WTC11 (cell line): ENCODE data around the gene LRRC49. TPM values are rescaled to one million over a fixed set of nuclear protein-coding genes. Genes with fewer than 3 reads are reported as not detected.

Experiments
- AR ChIP-seq: fragments of 250-450 bp; sonication (Bioruptor Pico); IDR thresholded peaks from 2 replicates; pipeline ENCODE4 v1.9.0; 2021; ENCODE audit warnings: mild to moderate bottlenecking
- ATF2 ChIP-seq: sonication (generic); formaldehyde crosslinking; IDR thresholded peaks from 2 replicates; pipeline ENCODE4 v1.8.1; 2022; ENCODE audit warnings: low read depth, missing genetic modification reagents, borderline replicate concordance
- ATF3 ChIP-seq: sonication (generic); formaldehyde crosslinking; conservative IDR thresholded peaks from 2 replicates; pipeline ENCODE4 v1.8.1; 2022; ENCODE audit warnings: mild to moderate bottlenecking, missing genetic modification reagents
- ATF6 ChIP-seq: sonication (generic); formaldehyde crosslinking; IDR thresholded peaks from 2 replicates; pipeline ENCODE4 v1.8.1; 2023; ENCODE audit warnings: mild to moderate bottlenecking, missing genetic modification reagents
- CBFB ChIP-seq: sonication (generic); formaldehyde crosslinking; IDR thresholded peaks from 2 replicates; pipeline ENCODE4 v1.8.1; 2022; ENCODE audit warnings: mild to moderate bottlenecking, low read depth, missing genetic modification reagents
- CREM ChIP-seq: sonication (generic); formaldehyde crosslinking; IDR thresholded peaks from 2 replicates; pipeline ENCODE4 v1.8.1; 2022; ENCODE audit warnings: mild to moderate bottlenecking, missing genetic modification reagents, moderate library complexity
- EMX1 ChIP-seq: fragments of 250-450 bp; sonication (Bioruptor Pico); IDR thresholded peaks from 2 replicates; pipeline ENCODE4 v1.8.0; 2021; ENCODE audit warnings: mild to moderate bottlenecking
- ETV6 ChIP-seq: sonication (generic); formaldehyde crosslinking; IDR thresholded peaks from 2 replicates; pipeline ENCODE4 v1.8.1; 2022; ENCODE audit warnings: mild to moderate bottlenecking, missing genetic modification reagents
- FOXJ3 ChIP-seq: sonication (generic); formaldehyde crosslinking; IDR thresholded peaks from 2 replicates; pipeline ENCODE4 v1.9.0; 2021; ENCODE audit warnings: missing genetic modification reagents, mild to moderate bottlenecking, borderline replicate concordance
- FOXP1 ChIP-seq: sonication (generic); formaldehyde crosslinking; IDR thresholded peaks from 2 replicates; pipeline ENCODE4 v1.8.0; 2022; ENCODE audit warnings: missing genetic modification reagents, mild to moderate bottlenecking, moderate library complexity, borderline replicate concordance
- GABPB1 ChIP-seq: sonication (generic); formaldehyde crosslinking; IDR thresholded peaks from 2 replicates; pipeline ENCODE4 v1.8.1; 2023; ENCODE audit warnings: mild to moderate bottlenecking, missing genetic modification reagents
- JAZF1 ChIP-seq: fragments of 250-450 bp; sonication (Bioruptor Pico); IDR thresholded peaks from 2 replicates; pipeline ENCODE4 v1.9.0; 2021; ENCODE audit warnings: moderate library complexity, mild to moderate bottlenecking, inconsistent platforms
- MAX ChIP-seq: sonication (generic); formaldehyde crosslinking; IDR thresholded peaks from 2 replicates; pipeline ENCODE4 v1.8.0; 2022; ENCODE audit warnings: mild to moderate bottlenecking, missing genetic modification reagents
- MLX ChIP-seq: sonication (generic); formaldehyde crosslinking; IDR thresholded peaks from 2 replicates; pipeline ENCODE4 v1.8.1; 2023; ENCODE audit warnings: mild to moderate bottlenecking, missing genetic modification reagents, moderate library complexity
- NFATC4 ChIP-seq: fragments of 250-450 bp; sonication (Bioruptor Pico); IDR thresholded peaks from 2 replicates; pipeline ENCODE4 v1.9.0; 2021; ENCODE audit warnings: mild to moderate bottlenecking
- NFE2L1 ChIP-seq: sonication (generic); formaldehyde crosslinking; IDR thresholded peaks from 2 replicates; pipeline ENCODE4 v1.8.1; 2023; ENCODE audit warnings: missing genetic modification reagents
- NR3C1 ChIP-seq: sonication (generic); formaldehyde crosslinking; conservative IDR thresholded peaks from 2 replicates; pipeline ENCODE4 v1.8.1; 2023; ENCODE audit warnings: low read depth, mild to moderate bottlenecking, missing genetic modification reagents
- PREB ChIP-seq: sonication (generic); formaldehyde crosslinking; IDR thresholded peaks from 2 replicates; pipeline ENCODE4 v1.8.1; 2022; ENCODE audit warnings: mild to moderate bottlenecking, missing genetic modification reagents, moderate library complexity, borderline replicate concordance
- RORB ChIP-seq: fragments of 250-450 bp; sonication (Bioruptor Pico); IDR thresholded peaks from 2 replicates; pipeline ENCODE4 v1.9.0; 2021; ENCODE audit warnings: mild to moderate bottlenecking
- TCF7 ChIP-seq: sonication (generic); formaldehyde crosslinking; IDR thresholded peaks from 2 replicates; pipeline ENCODE4 v1.8.0; 2022; ENCODE audit warnings: mild to moderate bottlenecking, low read depth, missing genetic modification reagents, moderate library complexity
- USF1 ChIP-seq: sonication (generic); formaldehyde crosslinking; IDR thresholded peaks from 2 replicates; pipeline ENCODE4 v1.8.0; 2022; ENCODE audit warnings: mild to moderate bottlenecking, missing genetic modification reagents
- ZMAT4 ChIP-seq: fragments of 250-450 bp; sonication (Bioruptor Pico); IDR thresholded peaks from 2 replicates; pipeline ENCODE4 v1.9.0; 2021; ENCODE audit warnings: mild to moderate bottlenecking
- ZNF138 ChIP-seq: sonication (generic); formaldehyde crosslinking; conservative IDR thresholded peaks from 2 replicates; pipeline ENCODE4 v1.8.1; 2022; ENCODE audit warnings: mild to moderate bottlenecking, moderate library complexity, missing genetic modification reagents
- ZNF219 ChIP-seq: sonication (generic); formaldehyde crosslinking; IDR thresholded peaks from 2 replicates; pipeline ENCODE4 v1.8.0; 2023; ENCODE audit warnings: missing genetic modification reagents, mild to moderate bottlenecking, borderline replicate concordance
- ZNF317 ChIP-seq: sonication (generic); formaldehyde crosslinking; IDR thresholded peaks from 2 replicates; pipeline ENCODE4 v1.8.1; 2023; ENCODE audit warnings: low read depth, mild to moderate bottlenecking, moderate library complexity, missing genetic modification reagents, borderline replicate concordance
- ZNF425 ChIP-seq: fragments of 250-450 bp; sonication (Bioruptor Pico); conservative IDR thresholded peaks from 2 replicates; pipeline ENCODE4 v1.9.0; 2021; ENCODE audit warnings: mild to moderate bottlenecking
- total RNA-seq: library from RNA; stranded (reverse); gene quantifications from 3 replicates; pipeline ENCODE4 v1.2.3, GENCODE V29; 2021

Gene LRRC49
- total RNA-seq, 1 experiment from 2014 or later: 6.9 TPM

- TF ChIP-seq USF1 (CRISPR knock-in tag): peak; percentile 32; the same call in 1 of the 2 replicates
- no peak for TF ChIP-seq JAZF1 (CRISPR knock-in tag)
- TF ChIP-seq CBFB (CRISPR knock-in tag): no peak
- no peak for TF ChIP-seq AR (CRISPR knock-in tag)
- TF ChIP-seq PREB (CRISPR knock-in tag): no peak
- TF ChIP-seq NFE2L1 (CRISPR knock-in tag): 0 out of 2 replicates have a peak, but pooled peaks have one; percentile 15
- TF ChIP-seq FOXJ3 (CRISPR knock-in tag): no peak
- no peak for TF ChIP-seq NFATC4 (CRISPR knock-in tag)
- TF ChIP-seq EMX1 (CRISPR knock-in tag): no peak
- no peak for TF ChIP-seq RORB (CRISPR knock-in tag)
- no peak for TF ChIP-seq MLX
- TF ChIP-seq MAX (CRISPR knock-in tag): 0 out of 2 replicates have a peak, but pooled peaks have one; percentile 61
- TF ChIP-seq ATF2 (CRISPR knock-in tag): no peak
- no peak for TF ChIP-seq ATF6 (CRISPR knock-in tag)
- TF ChIP-seq NR3C1 (CRISPR knock-in tag): no peak
- TF ChIP-seq CREM (CRISPR knock-in tag): no peak
- TF ChIP-seq ZNF425 (CRISPR knock-in tag): no peak
- peak; percentile 80; the same call in 1 of the 2 replicates for TF ChIP-seq FOXP1 (CRISPR knock-in tag)
- no peak for TF ChIP-seq TCF7 (CRISPR knock-in tag)
- peak; percentile 65 for TF ChIP-seq GABPB1 (CRISPR knock-in tag)
- TF ChIP-seq ZNF219 (CRISPR knock-in tag): no peak
- TF ChIP-seq ZMAT4 (CRISPR knock-in tag): no peak
- no peak for TF ChIP-seq ZNF317 (CRISPR knock-in tag)
- no peak for TF ChIP-seq ZNF138 (CRISPR knock-in tag)
- TF ChIP-seq ATF3: no peak
- peak; percentile 49; the same call in 1 of the 2 replicates for TF ChIP-seq ETV6
Measured at GRCh38 chr15:70892002-70892911, at the start of gene LRRC49, which contains the start of gene THAP10 (continued).
